OCI-LY3 (cell line): Measurements from ENCODE around the gene ARHGAP40.
"Not testable (repeated sequence)": the region's sequence is repeated elsewhere in the genome, so short reads cannot be mapped to it uniquely, and the experiment has no call there.

Source experiments
- H2AFZ ChIP-seq: fragments of 200-600, 300-600 bp; shearing (Covaris generic); 2 replicates; pipeline ENCODE4 v1.6.0; 2014; ENCODE audit warnings: antibody characterized with exemption, low read depth, low read length
- H3K27ac ChIP-seq: fragments of 200-600, 300-600 bp; sonication (generic); 2 replicates; pipeline ENCODE4 v1.5.1; 2014; ENCODE audit warnings: mild to moderate bottlenecking, low read length, moderate library complexity, mixed read lengths
- H3K27me3 ChIP-seq: fragments of 200-600, 300-600 bp; sonication (generic); 2 replicates; pipeline ENCODE4 v1.6.1; 2014; ENCODE audit warnings: low read depth, low read length, mixed read lengths
- H3K36me3 ChIP-seq: fragments of 200-600, 300-600 bp; sonication (generic); replicated peaks from 2 replicates; pipeline ENCODE3; 2014; ENCODE audit warnings: low read depth, low read length, mixed read lengths
- H3K4me1 ChIP-seq: fragments of 300-600, 200-600 bp; sonication (generic); 2 replicates; pipeline ENCODE4 v1.6.1; 2014; ENCODE audit warnings: low read length, mixed read lengths
- H3K4me2 ChIP-seq: fragments of 200-600, 300-600 bp; sonication (generic); 2 replicates; pipeline ENCODE4 v1.6.1; 2014; ENCODE audit warnings: low read length, mixed read lengths
- H3K4me3 ChIP-seq: fragments of 300-600, 200-600 bp; sonication (generic); 2 replicates; pipeline ENCODE4 v1.5.1; 2014; ENCODE audit warnings: antibody characterized with exemption, mild to moderate bottlenecking, low read length, moderate library complexity
- H3K79me2 ChIP-seq: fragments of 300-600, 200-600 bp; shearing (Covaris generic); 2 replicates; pipeline ENCODE4 v1.6.1; 2014; ENCODE audit warnings: mild to moderate bottlenecking, low read length, mixed read lengths
- H3K9ac ChIP-seq: fragments of 300-600, 200-600 bp; shearing (Covaris generic); 2 replicates; pipeline ENCODE4 v1.6.0; 2014; ENCODE audit warnings: mild to moderate bottlenecking, low read length, moderate library complexity
- H3K9me3 ChIP-seq: fragments of 200-600, 300-600 bp; shearing (Covaris generic); 2 replicates; pipeline ENCODE4 v1.6.1; 2014; ENCODE audit warnings: low read length, mixed read lengths; ENCODE audit not compliant: insufficient read depth
- H4K20me1 ChIP-seq: fragments of 200-600, 300-600 bp; sonication (generic); 2 replicates; pipeline ENCODE4 v1.6.1; 2016; ENCODE audit warnings: low read length, mixed read lengths; ENCODE audit not compliant: insufficient read depth
- CTCF ChIP-seq: fragments of 200-600, 300-600 bp; sonication (generic); IDR thresholded peaks from 2 replicates; pipeline ENCODE4 v1.5.1; 2014; ENCODE audit warnings: antibody characterized with exemption, low read length, low read depth
- EZH2phosphoT487 ChIP-seq: fragments of 200-600 bp; shearing (Covaris generic); IDR thresholded peaks from 2 replicates; pipeline ENCODE4 v1.6.1; 2018; ENCODE audit warnings: antibody characterized with exemption, mixed run types, low read depth

The ARHGAP40 gene

GRCh38 chr20:38595886-38596285 lies 5.7 kb upstream of the ARHGAP40 start:
- H3K9ac ChIP-seq, H3K27ac ChIP-seq, H3K36me3 ChIP-seq, H3K4me1 ChIP-seq, H3K9me3 ChIP-seq, H3K79me2 ChIP-seq, H2AFZ ChIP-seq, H3K4me3 ChIP-seq, H3K4me2 ChIP-seq, H4K20me1 ChIP-seq: not testable (repeated sequence)
- peaks cover 13% of the 10 kb centered on the region; the same call in 1 of the 2 replicates for H3K27me3 ChIP-seq

- Histone ChIP-seq H3K4me2 (no peak overlapping the region), H3K9ac (no peak overlapping the region), H2AFZ (no peak overlapping the region), H3K4me1 (no peaks in the 10 kb centered on the region), H3K36me3 (no peaks in the 10 kb centered on the region), H3K27ac (no peak overlapping the region), H3K27me3 (peaks cover 32% of the 10 kb centered on the region), H3K4me3 (no peak overlapping the region), H4K20me1 (no peaks in the 10 kb centered on the region), H3K9me3 (no peaks in the 10 kb centered on the region), H3K79me2 (no peaks in the 10 kb centered on the region)
- no peak for TF ChIP-seq CTCF
- no peak for TF ChIP-seq EZH2phosphoT487
These were observed 2.2 kb upstream of the ARHGAP40 start for GRCh38 chr20:38599410-38599882.

GRCh38 chr20:38600057-38600456 lies 1.6 kb upstream of the ARHGAP40 start:
- no peak overlapping the region for H3K9ac ChIP-seq
- TF ChIP-seq CTCF: no peak
- H3K4me3 ChIP-seq: no peak overlapping the region
- no peak overlapping the region for H3K4me2 ChIP-seq
- peaks cover 35% of the 10 kb centered on the region for H3K27me3 ChIP-seq
- H3K27ac ChIP-seq: no peak overlapping the region
- H3K9me3 ChIP-seq: no peaks in the 10 kb centered on the region
- no peaks in the 10 kb centered on the region for H3K36me3 ChIP-seq
- no peaks in the 10 kb centered on the region for H4K20me1 ChIP-seq
- H3K4me1 ChIP-seq: no peaks in the 10 kb centered on the region
- H3K79me2 ChIP-seq: no peaks in the 10 kb centered on the region
- no peak overlapping the region for H2AFZ ChIP-seq

- Histone ChIP-seq H3K27ac (no peak overlapping the region), H3K9me3 (no peaks in the 10 kb centered on the region), H3K4me1 (no peaks in the 10 kb centered on the region), H3K4me2 (no peak overlapping the region), H3K27me3 (peaks cover 56% of the 10 kb centered on the region), H3K36me3 (no peaks in the 10 kb centered on the region), H3K79me2 (no peaks in the 10 kb centered on the region), H4K20me1 (no peaks in the 10 kb centered on the region), H3K9ac (no peak overlapping the region), H2AFZ (no peak overlapping the region), H3K4me3 (no peak overlapping the region)
- TF ChIP-seq CTCF: no peak
- TF ChIP-seq EZH2phosphoT487: no peak
These were observed 574 bp downstream of the ARHGAP40 start for GRCh38 chr20:38602185-38602581.

- H3K27ac ChIP-seq: no peak overlapping the region
These were observed 1.7 kb downstream of the ARHGAP40 start for GRCh38 chr20:38603286-38603685.

More at GRCh38 chr20:38603286-38603685, 1.7 kb downstream of the ARHGAP40 start:
- Histone ChIP-seq H3K27me3 (peaks cover 52% of the 10 kb centered on the region), H3K4me2 (no peak overlapping the region), H3K9me3 (no peaks in the 10 kb centered on the region), H3K4me3 (no peak overlapping the region), H3K4me1 (peaks cover 6% of the 10 kb centered on the region), H3K36me3 (no peaks in the 10 kb centered on the region), H2AFZ (no peak overlapping the region), H3K9ac (no peak overlapping the region), H3K79me2 (no peaks in the 10 kb centered on the region), H4K20me1 (no peaks in the 10 kb centered on the region)
- TF ChIP-seq CTCF (no peak), EZH2phosphoT487 (no peak)
